ENCODE data around the gene DCC. TPM values are rescaled to one million over a fixed set of nuclear protein-coding genes. Genes with fewer than 3 reads are reported as not detected.

Gene DCC
- total RNA-seq, 1 experiment from 2014 or later: 0.72 TPM

GRCh38 chr18:52748343-52748742 is 408.3 kb downstream of the DCC start (continued):
- no peak for TF ChIP-seq ZSCAN18 (CRISPR knock-in tag; IDR thresholded peaks at IDR 0.05)

GRCh38 chr18:52749542-52749941 is 409.5 kb downstream of the DCC start:
- Mint-ChIP-seq H3K27ac (no peak overlapping the region), H3K27me3 (ENCODE audit: low read depth) (no peaks in the 10 kb centered on the region), H3K9me3 (no peaks in the 10 kb centered on the region), H3K4me3 (no peak overlapping the region), H3K4me1 (no peaks in the 10 kb centered on the region), H3K36me3 (no peaks in the 10 kb centered on the region)
- POLR2A ChIA-PET: no interaction called here
- DNase-seq (ENCODE audit: low spot score): no peak
- TF ChIP-seq NFE2L1 (CRISPR knock-in tag; IDR thresholded peaks at IDR 0.05) (no peak), TCF7 (CRISPR knock-in tag; IDR thresholded peaks at IDR 0.05; ENCODE audit: low read depth) (no peak), KAT7 (CRISPR knock-in tag; IDR thresholded peaks at IDR 0.05; ENCODE audit: borderline replicate concordance) (no peak), EMX1 (CRISPR knock-in tag; IDR thresholded peaks at IDR 0.05) (no peak)
- ATAC-seq: no peak
- CTCF ChIA-PET: no interaction called here

GRCh38 chr18:52750995-52751394 is 411.0 kb downstream of the DCC start:
- CTCF ChIA-PET: no interaction called here
- Mint-ChIP-seq H3K9me3 (no peaks in the 10 kb centered on the region), H3K4me3 (no peak overlapping the region), H3K27me3 (ENCODE audit: low read depth) (no peaks in the 10 kb centered on the region), H3K4me1 (no peaks in the 10 kb centered on the region), H3K27ac (no peak overlapping the region), H3K36me3 (no peaks in the 10 kb centered on the region)
- ATAC-seq: no peak
- TF ChIP-seq AR (CRISPR knock-in tag; IDR thresholded peaks at IDR 0.05) (no peak), OVOL2 (CRISPR knock-in tag; IDR thresholded peaks at IDR 0.05; ENCODE audit: borderline replicate concordance) (no peak), ATF6 (CRISPR knock-in tag; IDR thresholded peaks at IDR 0.05) (no peak), ZNF138 (CRISPR knock-in tag; conservative IDR thresholded peaks at IDR 0.05) (no peak), NFYB (CRISPR knock-in tag; conservative IDR thresholded peaks at IDR 0.05; ENCODE audit: low read depth) (no peak), PRRX2 (CRISPR knock-in tag; IDR thresholded peaks at IDR 0.05) (no peak), SOX15 (CRISPR knock-in tag; IDR thresholded peaks at IDR 0.05) (no peak)
- DNase-seq (ENCODE audit: low spot score): no peak
- POLR2A ChIA-PET: no interaction called here

- TF ChIP-seq ZNF121 (CRISPR knock-in tag; IDR thresholded peaks at IDR 0.05) (no peak), RORB (CRISPR knock-in tag; IDR thresholded peaks at IDR 0.05) (no peak), NR2C2 (CRISPR knock-in tag; IDR thresholded peaks at IDR 0.05) (no peak), CREB1 (CRISPR knock-in tag; IDR thresholded peaks at IDR 0.05) (no peak), ETV6 (CRISPR knock-in tag; IDR thresholded peaks at IDR 0.05) (no peak), MLX (CRISPR knock-in tag; IDR thresholded peaks at IDR 0.05) (no peak), ATF1 (CRISPR knock-in tag; IDR thresholded peaks at IDR 0.05) (no peak), ZBTB21 (CRISPR knock-in tag; IDR thresholded peaks at IDR 0.05; ENCODE audit: borderline replicate concordance) (no peak), TP53 (CRISPR knock-in tag; IDR thresholded peaks at IDR 0.05) (no peak)
- ChIA-PET CTCF (interaction anchor here (0.7 kb wide), 1 partner anchor 301 kb away, joined by 3 read pairs; no protein-coding TSS in a partner anchor), POLR2A (no interaction called here)
- Mint-ChIP-seq H3K4me1 (0 out of 2 replicates have a peak, but pooled peaks cover under 1% of the 10 kb centered on the region), H3K27me3 (ENCODE audit: low read depth) (no peaks in the 10 kb centered on the region), H3K36me3 (peaks cover 12% of the 10 kb centered on the region), H3K27ac (no peak overlapping the region), H3K9me3 (peaks cover 24% of the 10 kb centered on the region), H3K4me3 (no peak overlapping the region)
- DNase-seq (ENCODE audit: low spot score): no peak
- ATAC-seq: no peak
Measured at GRCh38 chr18:52764316-52764715, 424.3 kb downstream of the DCC start.
